Measurements from ENCODE around the gene STRIP2.

The STRIP2 gene

GRCh38 chr7:129452589-129453231 is 18.5 kb downstream of the STRIP2 start:
- ChIA-PET CTCF (no interaction called here), POLR2A (interaction anchor here (0.8 kb wide), 1 partner anchor 18 kb away, joined by 3 read pairs; the partner anchor contains the start of gene STRIP2)
- TF ChIP-seq BHLHE40 (IDR thresholded peaks at IDR 0.05; ENCODE audit: borderline replicate concordance): no peak
- no peak for TF ChIP-seq NFRKB (IDR thresholded peaks at IDR 0.05)
- no peak for TF ChIP-seq ELF4 (IDR thresholded peaks at IDR 0.05)
- no peak for TF ChIP-seq SUZ12 (IDR thresholded peaks at IDR 0.05)
- TF ChIP-seq ZNF384 (IDR thresholded peaks at IDR 0.05): no peak
- no peak for TF ChIP-seq ARNT (IDR thresholded peaks at IDR 0.05)
- no peak for TF ChIP-seq CTBP1 (IDR thresholded peaks at IDR 0.05; ENCODE audit: borderline replicate concordance)
- TF ChIP-seq, protein P1, sequence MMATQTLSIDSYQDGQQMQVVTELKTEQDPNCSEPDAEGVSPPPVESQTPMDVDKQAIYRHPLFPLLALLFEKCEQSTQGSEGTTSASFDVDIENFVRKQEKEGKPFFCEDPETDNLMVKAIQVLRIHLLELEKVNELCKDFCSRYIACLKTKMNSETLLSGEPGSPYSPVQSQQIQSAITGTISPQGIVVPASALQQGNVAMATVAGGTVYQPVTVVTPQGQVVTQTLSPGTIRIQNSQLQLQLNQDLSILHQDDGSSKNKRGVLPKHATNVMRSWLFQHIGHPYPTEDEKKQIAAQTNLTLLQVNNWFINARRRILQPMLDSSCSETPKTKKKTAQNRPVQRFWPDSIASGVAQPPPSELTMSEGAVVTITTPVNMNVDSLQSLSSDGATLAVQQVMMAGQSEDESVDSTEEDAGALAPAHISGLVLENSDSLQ (IDR thresholded peaks at IDR 0.05): no peak
- TF ChIP-seq HDGF (IDR thresholded peaks at IDR 0.05; ENCODE audit: borderline replicate concordance): no peak
- TF ChIP-seq FOXK2 (IDR thresholded peaks at IDR 0.05): no peak
- no peak for TF ChIP-seq L3MBTL2 (conservative IDR thresholded peaks at IDR 0.05)
- no peak for TF ChIP-seq FOXA1 (IDR thresholded peaks at IDR 0.05)
- TF ChIP-seq SP1 (IDR thresholded peaks at IDR 0.05): no peak
- DNase-seq (ENCODE audit: extremely low spot score): no peak

DNA sequence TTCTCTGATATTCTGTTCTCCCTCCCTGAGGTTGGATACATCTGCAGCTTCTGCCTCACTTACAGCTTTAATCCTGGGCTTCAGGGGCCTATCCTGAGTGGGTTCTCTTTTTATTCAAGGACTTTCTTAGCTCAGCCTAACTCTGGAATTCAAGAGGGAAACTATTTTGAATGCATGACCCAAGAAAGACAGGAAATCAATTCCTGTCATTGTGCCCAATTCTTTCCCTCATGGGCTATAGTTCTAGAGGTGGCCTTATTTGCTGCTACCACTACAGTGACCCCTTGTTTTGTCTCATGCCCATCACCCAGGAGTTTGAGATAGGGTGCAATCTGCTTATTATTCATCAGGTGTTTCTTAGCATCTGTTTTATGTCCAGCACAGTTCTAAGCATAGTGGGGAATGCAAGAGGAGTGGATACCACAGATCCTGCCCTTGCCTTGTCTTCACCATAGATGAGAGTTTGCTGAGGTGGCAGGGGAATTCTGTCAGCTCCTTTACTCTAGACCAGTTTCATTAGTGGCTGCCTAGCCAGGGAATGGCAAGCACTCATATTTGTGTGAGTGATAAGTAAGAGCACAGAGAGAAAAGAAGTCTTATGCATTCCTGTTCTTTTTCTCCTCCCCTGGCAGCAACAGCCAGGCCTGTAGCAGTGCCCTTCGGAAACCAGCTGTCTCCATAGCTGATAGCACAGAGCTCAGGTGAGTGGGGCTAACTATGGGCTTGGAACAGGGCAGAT is 19.4 kb downstream of the STRIP2 start:
- no peak for DNase-seq (ENCODE audit: extremely low spot score)
- CTCF ChIA-PET: interaction anchor here (0.6 kb wide), 1 partner anchor 19 kb away, joined by 4 read pairs; the partner anchor contains the start of gene STRIP2
- TF ChIP-seq L3MBTL2 (conservative IDR thresholded peaks at IDR 0.05) (no peak), ARNT (IDR thresholded peaks at IDR 0.05) (no peak), ZNF384 (IDR thresholded peaks at IDR 0.05) (no peak), FOXK2 (IDR thresholded peaks at IDR 0.05) (no peak)
- POLR2A ChIA-PET: no interaction called here

GRCh38 chr7:129454249-129454551 is 20.0 kb downstream of the STRIP2 start:
- POLR2A ChIA-PET: interaction anchor here (1.3 kb wide), 1 partner anchor 20 kb away, joined by 4 read pairs; the partner anchor contains the start of gene STRIP2
- TF ChIP-seq L3MBTL2 (conservative IDR thresholded peaks at IDR 0.05) (no peak), LEF1 (IDR thresholded peaks at IDR 0.05; ENCODE audit: borderline replicate concordance) (no peak), TARDBP (IDR thresholded peaks at IDR 0.05) (no peak), CTBP1 (IDR thresholded peaks at IDR 0.05; ENCODE audit: borderline replicate concordance) (no peak), ZNF384 (IDR thresholded peaks at IDR 0.05) (no peak), NFRKB (IDR thresholded peaks at IDR 0.05) (no peak), FOXK2 (IDR thresholded peaks at IDR 0.05) (no peak), SUZ12 (IDR thresholded peaks at IDR 0.05) (no peak), ELF4 (IDR thresholded peaks at IDR 0.05) (no peak), FOXA1 (IDR thresholded peaks at IDR 0.05) (no peak)
- TF ChIP-seq, protein P1 (IDR thresholded peaks at IDR 0.05): no peak
- no peak for DNase-seq (ENCODE audit: extremely low spot score)
- CTCF ChIA-PET: interaction anchor here (0.6 kb wide), 1 partner anchor 20 kb away, joined by 4 read pairs; the partner anchor contains the start of gene STRIP2

- DNase-seq (ENCODE audit: extremely low spot score): no peak
- TF ChIP-seq FOXM1 (IDR thresholded peaks at IDR 0.05; ENCODE audit: borderline replicate concordance): no peak
- TF ChIP-seq NFRKB (IDR thresholded peaks at IDR 0.05): no peak
- no peak for TF ChIP-seq CTBP1 (IDR thresholded peaks at IDR 0.05; ENCODE audit: borderline replicate concordance)
- TF ChIP-seq SP1 (IDR thresholded peaks at IDR 0.05): no peak
- no peak for TF ChIP-seq FOXA1 (IDR thresholded peaks at IDR 0.05)
- ChIA-PET POLR2A (no interaction called here), CTCF (no interaction called here)
Observed at GRCh38 chr7:129456421-129456820, 22.2 kb downstream of the STRIP2 start.

DNA sequence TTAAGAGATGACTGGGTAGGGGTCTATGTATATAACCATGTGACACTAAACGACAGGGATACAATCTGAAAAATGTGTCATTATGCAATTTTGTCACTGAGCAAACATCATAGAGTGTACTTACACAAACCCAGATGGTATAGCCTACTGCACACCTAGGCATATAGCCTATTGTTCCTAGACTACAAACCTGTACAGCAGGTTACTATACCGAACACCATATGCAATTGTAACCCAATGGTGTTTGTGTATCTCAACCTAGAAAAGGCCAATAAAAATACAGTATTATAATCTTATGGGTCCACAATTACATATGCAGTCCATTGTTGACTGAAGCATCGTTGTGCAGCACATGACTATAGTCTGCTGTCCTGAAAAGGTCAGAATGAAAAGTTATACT is 22.9 kb downstream of the STRIP2 start:
- POLR2A ChIA-PET: no interaction called here
- no peak for TF ChIP-seq HDGF (IDR thresholded peaks at IDR 0.05; ENCODE audit: borderline replicate concordance)
- TF ChIP-seq L3MBTL2 (conservative IDR thresholded peaks at IDR 0.05): no peak
- TF ChIP-seq FOXA1 (IDR thresholded peaks at IDR 0.05): no peak
- no peak for TF ChIP-seq ELF4 (IDR thresholded peaks at IDR 0.05)
- no peak for TF ChIP-seq ZNF384 (IDR thresholded peaks at IDR 0.05)
- no peak for TF ChIP-seq TARDBP (IDR thresholded peaks at IDR 0.05)
- TF ChIP-seq, protein P1 (IDR thresholded peaks at IDR 0.05): no peak
- no peak for TF ChIP-seq LEF1 (IDR thresholded peaks at IDR 0.05; ENCODE audit: borderline replicate concordance)
- TF ChIP-seq FOXK2 (IDR thresholded peaks at IDR 0.05): no peak
- no peak for TF ChIP-seq FOXM1 (IDR thresholded peaks at IDR 0.05; ENCODE audit: borderline replicate concordance)
- TF ChIP-seq SP1 (IDR thresholded peaks at IDR 0.05): no peak
- no peak for TF ChIP-seq ARNT (IDR thresholded peaks at IDR 0.05)
- TF ChIP-seq CTBP1 (IDR thresholded peaks at IDR 0.05; ENCODE audit: borderline replicate concordance): no peak
- no peak for TF ChIP-seq SUZ12 (IDR thresholded peaks at IDR 0.05)
- TF ChIP-seq BHLHE40 (IDR thresholded peaks at IDR 0.05; ENCODE audit: borderline replicate concordance): no peak
- no peak for TF ChIP-seq NFRKB (IDR thresholded peaks at IDR 0.05)

GRCh38 chr7:129458171-129458570 is 23.9 kb downstream of the STRIP2 start:
- ChIA-PET POLR2A (no interaction called here), CTCF (no interaction called here)
- no peak for DNase-seq (ENCODE audit: extremely low spot score)
- no peak for TF ChIP-seq CTBP1 (IDR thresholded peaks at IDR 0.05; ENCODE audit: borderline replicate concordance)
- TF ChIP-seq SP1 (IDR thresholded peaks at IDR 0.05): no peak
- no peak for TF ChIP-seq BHLHE40 (IDR thresholded peaks at IDR 0.05; ENCODE audit: borderline replicate concordance)
- TF ChIP-seq FOXM1 (IDR thresholded peaks at IDR 0.05; ENCODE audit: borderline replicate concordance): no peak
- TF ChIP-seq, protein P1 (IDR thresholded peaks at IDR 0.05): no peak
- no peak for TF ChIP-seq HDGF (IDR thresholded peaks at IDR 0.05; ENCODE audit: borderline replicate concordance)
- TF ChIP-seq TARDBP (IDR thresholded peaks at IDR 0.05): no peak
- no peak for TF ChIP-seq ARNT (IDR thresholded peaks at IDR 0.05)
- no peak for TF ChIP-seq NFRKB (IDR thresholded peaks at IDR 0.05)
- no peak for TF ChIP-seq LEF1 (IDR thresholded peaks at IDR 0.05; ENCODE audit: borderline replicate concordance)
- no peak for TF ChIP-seq L3MBTL2 (conservative IDR thresholded peaks at IDR 0.05)
- no peak for TF ChIP-seq FOXK2 (IDR thresholded peaks at IDR 0.05)
- no peak for TF ChIP-seq ELF4 (IDR thresholded peaks at IDR 0.05)
- TF ChIP-seq SUZ12 (IDR thresholded peaks at IDR 0.05): no peak
- TF ChIP-seq FOXA1 (IDR thresholded peaks at IDR 0.05): no peak
- TF ChIP-seq ZNF384 (IDR thresholded peaks at IDR 0.05): no peak

More for the DNA sequence above, 22.9 kb downstream of the STRIP2 start:
- CTCF ChIA-PET: no interaction called here
- DNase-seq (ENCODE audit: extremely low spot score): no peak

Measured in HEK293T (cell line).